Hepatocyte (in vitro differentiated cells): Measurements from ENCODE around the gene CINP. TPM values are rescaled to one million over a fixed set of nuclear protein-coding genes. Genes with fewer than 3 reads are reported as not detected.

Experiments used
- DNase-seq: peaks from one replicate; pipeline ENCODE4 v3.0.0-alpha.2; 2016; ENCODE audit warnings: low spot score
- H2AFZ ChIP-seq: fragments of 200-600 bp; sonication (generic); 2 replicates; pipeline ENCODE4 v1.6.0; 2016; ENCODE audit warnings: antibody characterized with exemption, mild to moderate bottlenecking
- H3K27ac ChIP-seq: fragments of 200-600 bp; sonication (generic); 2 replicates; pipeline ENCODE4 v1.5.1; 2016; ENCODE audit warnings: mild to moderate bottlenecking
- H3K27me3 ChIP-seq: fragments of 200-600 bp; sonication (generic); 2 replicates; pipeline ENCODE4 v1.6.1; 2016
- H3K36me3 ChIP-seq: fragments of 200-600 bp; sonication (generic); replicated peaks from 2 replicates; pipeline ENCODE4 v1.5.1; 2016; ENCODE audit warnings: low read depth; ENCODE audit not compliant: insufficient read depth
- H3K4me1 ChIP-seq: fragments of 200-600 bp; sonication (generic); 2 replicates; pipeline ENCODE4 v1.5.1; 2016; ENCODE audit warnings: mild to moderate bottlenecking, moderate library complexity; ENCODE audit not compliant: insufficient read depth
- H3K4me2 ChIP-seq: fragments of 200-600 bp; sonication (generic); 2 replicates; pipeline ENCODE4 v1.6.0; 2016
- H3K4me3 ChIP-seq: fragments of 200-600 bp; sonication (generic); 2 replicates; pipeline ENCODE4 v1.5.1; 2016; ENCODE audit warnings: mild to moderate bottlenecking
- H3K79me2 ChIP-seq: fragments of 200-600 bp; sonication (generic); 2 replicates; pipeline ENCODE4 v1.6.0; 2017; ENCODE audit warnings: mild to moderate bottlenecking
- H3K9me2 ChIP-seq: fragments of 200-600 bp; sonication (generic); replicated peaks from 2 replicates; pipeline ENCODE4 v1.6.0; 2017; ENCODE audit warnings: mild to moderate bottlenecking; ENCODE audit not compliant: insufficient read depth
- H3K9me3 ChIP-seq: fragments of 200-600 bp; sonication (generic); 2 replicates; pipeline ENCODE4 v1.5.1; 2016; ENCODE audit warnings: low read depth, mild to moderate bottlenecking
- H4K20me1 ChIP-seq: fragments of 200-600 bp; sonication (generic); 2 replicates; pipeline ENCODE4 v1.6.0; 2016; ENCODE audit warnings: mild to moderate bottlenecking; ENCODE audit not compliant: insufficient read depth, poor library complexity, severe bottlenecking
- CTCF ChIP-seq: fragments of 200-600 bp; sonication (generic); IDR thresholded peaks from 2 replicates; pipeline ENCODE4 v1.5.1; 2016; ENCODE audit warnings: antibody characterized with exemption, mild to moderate bottlenecking; ENCODE audit not compliant: poor library complexity
- EZH2 ChIP-seq: fragments of 200-600 bp; sonication (generic); IDR thresholded peaks from 2 replicates; pipeline ENCODE4 v1.6.1; 2016; ENCODE audit warnings: antibody characterized with exemption, mild to moderate bottlenecking, borderline replicate concordance
- EZH2phosphoT487 ChIP-seq: fragments of 200-600 bp; sonication (generic); IDR thresholded peaks from one replicate; pipeline ENCODE4 v1.6.1; 2018; ENCODE audit warnings: antibody characterized with exemption, mild to moderate bottlenecking, low read depth, moderate library complexity; ENCODE audit not compliant: unreplicated experiment, severe bottlenecking
- WGBS: methylation state at CpG from one replicate; pipeline ENCODE4 v1.1.6; 2016; ENCODE audit warnings: low lambda C conversion rate; ENCODE audit errors: missing lambda C conversion rate; 5-methylcytosine and 5-hydroxymethylcytosine counted together
- polyA plus RNA-seq: library from polyadenylated mRNA; unstranded; fragments of >200 nt; fragmentation: Nextera tagmentation; extraction: Ambion mirVana; gene quantifications from 2 replicates; pipeline ENCODE4 v1.2.1, GENCODE V29; 2016
- total RNA-seq: library from RNA; depleted of rRNA; stranded (reverse); fragments of >200 nt; gene quantifications from 2 replicates; pipeline ENCODE4 v1.2.3, GENCODE V29; 2014

Gene CINP
- total and polyA plus RNA-seq, 2 experiments from 2014 or later = 22.9 to 40.2 TPM

GRCh38 chr14:102363182-102363943 is 673 bp upstream of the CINP start:
- H2AFZ ChIP-seq = peak overlapping the region; percentile 90

GRCh38 chr14:102362084-102362483 is 606 bp downstream of the CINP start:
- TF ChIP-seq CTCF = no peak
- H2AFZ ChIP-seq = peak overlapping the region; percentile 82
- H3K9me2 ChIP-seq = no peaks in the 10 kb centered on the region
- no peaks in the 10 kb centered on the region for H3K27me3 ChIP-seq
- peak overlapping the region; percentile 54 for H3K4me3 ChIP-seq
- H4K20me1 ChIP-seq = no peaks in the 10 kb centered on the region
- DNase-seq = peak; percentile 12
- WGBS = 59% methylated on average over 4 of the region's 4 CpGs
- H3K79me2 ChIP-seq = peaks cover 49% of the 10 kb centered on the region
- no peaks in the 10 kb centered on the region for H3K36me3 ChIP-seq
- peak overlapping the region; percentile 91 for H3K4me2 ChIP-seq
- H3K9me3 ChIP-seq = no peaks in the 10 kb centered on the region
- H3K4me1 ChIP-seq = peaks cover 16% of the 10 kb centered on the region
- peak overlapping the region; percentile 83 for H3K27ac ChIP-seq

More at GRCh38 chr14:102363182-102363943, 673 bp upstream of the CINP start:
- peaks cover 16% of the 10 kb centered on the region for H3K4me1 ChIP-seq
- DNase-seq = peak; percentile 63
- H3K36me3 ChIP-seq = no peaks in the 10 kb centered on the region
- H3K9me2 ChIP-seq = no peaks in the 10 kb centered on the region
- H3K4me2 ChIP-seq = peak overlapping the region; percentile 85
- H3K4me3 ChIP-seq = peak overlapping the region; percentile 84
- H3K9me3 ChIP-seq = no peaks in the 10 kb centered on the region
- H4K20me1 ChIP-seq = no peaks in the 10 kb centered on the region
- WGBS = 4% methylated on average over 34 of the region's 53 CpGs
- peaks cover 62% of the 10 kb centered on the region for H3K79me2 ChIP-seq
- TF ChIP-seq EZH2 (no peak), CTCF (no peak), EZH2phosphoT487 (no peak)
- H3K27me3 ChIP-seq = no peaks in the 10 kb centered on the region
- peak overlapping the region; percentile 89 for H3K27ac ChIP-seq

- H3K4me2 ChIP-seq = no peak overlapping the region
- H3K9me2 ChIP-seq = no peaks in the 10 kb centered on the region
- H3K27ac ChIP-seq = no peak overlapping the region
- no peaks in the 10 kb centered on the region for H4K20me1 ChIP-seq
- no peaks in the 10 kb centered on the region for H3K9me3 ChIP-seq
- no peaks in the 10 kb centered on the region for H3K36me3 ChIP-seq
- WGBS = 98% methylated on average over 3 of the region's 3 CpGs
- no peak overlapping the region for H2AFZ ChIP-seq
- peaks cover 16% of the 10 kb centered on the region for H3K4me1 ChIP-seq
- H3K27me3 ChIP-seq = no peaks in the 10 kb centered on the region
- DNase-seq = no peak
- no peak overlapping the region for H3K4me3 ChIP-seq
- TF ChIP-seq EZH2phosphoT487 = no peak
- no peak for TF ChIP-seq CTCF
- no peak for TF ChIP-seq EZH2
- peaks cover 32% of the 10 kb centered on the region for H3K79me2 ChIP-seq
Measured at GRCh38 chr14:102360388-102360787, 2.3 kb downstream of the CINP start.
